K562 (cell line): ENCODE data around the gene FAM136A. TPM values are rescaled to one million over a fixed set of nuclear protein-coding genes. Genes with fewer than 3 reads are reported as not detected.

Source experiments
- ATAC-seq: fragments of 200-7000 bp; cut with Tn5 transposase; 3 replicates; pipeline ENCODE4 v1.9.1; 2020; ENCODE audit warnings: moderate library complexity
- BruUV-seq: library from RNA; stranded (reverse); fragments of 400-500 nt; replicated peaks from 2 replicates; lab custom pipeline; 2021; lab: Mats Ljungman, UMichigan
- CTCF ChIA-PET: fragments of 300-600 bp; formaldehyde crosslinking; extraction: SDS; loops from one replicate; lab custom pipeline; 2021; ENCODE audit warnings: low intra/inter-chr PET ratio; lab: Yijun Ruan, JAX
- POLR2A ChIA-PET: fragments of 300-600, 350-650 bp; sonication (Branson Sonifier 250); formaldehyde crosslinking; extraction: SDS; loops from one replicate; lab custom pipeline; 2021; ENCODE audit warnings: antibody characterized with exemption, inconsistent platforms; lab: Yijun Ruan, JAX
- DNase-seq, 4 experiments: peaks; one replicate each; pipeline versions ENCODE4 v3.0.0 to v3.0.0-alpha.2; 2011 to 2018; ENCODE audit warnings: low spot score in 3 of 4, mixed read lengths in 3 of 4; ENCODE audit errors: extremely low read depth in 1 of 4
- FAIRE-seq: peaks from 2 replicates; lab custom pipeline; 2011; peaks lifted over from hg19 to GRCh38; lab: Jason Lieb, UNC
- H2AFZ ChIP-seq: 2 replicates; pipeline ENCODE4 v1.6.0; 2011; ENCODE audit warnings: low read depth, low read length, control low read depth, inconsistent platforms
- H3K27ac ChIP-seq: fragments of 200-600 bp; 3 replicates; pipeline ENCODE4 v1.8.0; 2011; ENCODE audit warnings: low read depth, mild to moderate bottlenecking, control low read depth, inconsistent platforms, low read length, moderate library complexity, mixed read lengths; ENCODE audit errors: extremely low read depth
- H3K27me3 ChIP-seq, 2 experiments: fragments of 300-600 bp in 1 of 2; 2 replicates in 1 of 2; 3 replicates in 1 of 2; pipeline versions ENCODE4 v1.6.0 to v1.8.0; 2011; ENCODE audit warnings: inconsistent platforms in 2 of 2, low read length in 2 of 2, mild to moderate bottlenecking in 1 of 2, mixed read lengths in 1 of 2, moderate library complexity in 1 of 2; ENCODE audit not compliant: control insufficient read depth in 2 of 2, insufficient read depth in 2 of 2
- H3K36me3 ChIP-seq: fragments of 300-600 bp; 3 replicates; pipeline ENCODE4 v1.8.0; 2011; ENCODE audit warnings: mild to moderate bottlenecking, low read length, inconsistent platforms; ENCODE audit not compliant: control insufficient read depth, insufficient read depth
- H3K4me1 ChIP-seq, 2 experiments: fragments of 200-600 bp in 1 of 2; replicated peaks in 1 of 2; 2 replicates in 1 of 2; 3 replicates in 1 of 2; pipeline versions ENCODE4 v1.5.1 to v1.8.0; 2011; ENCODE audit warnings: inconsistent platforms in 2 of 2, low read length in 2 of 2, mild to moderate bottlenecking in 1 of 2, mixed read lengths in 1 of 2, moderate library complexity in 1 of 2; ENCODE audit not compliant: control insufficient read depth in 2 of 2, insufficient read depth in 2 of 2
- H3K4me2 ChIP-seq: 2 replicates; pipeline ENCODE4 v1.6.1; 2011; ENCODE audit warnings: low read length, control low read depth, inconsistent platforms, mixed read lengths; ENCODE audit not compliant: insufficient read depth
- H3K4me3 ChIP-seq: fragments of 200-600 bp; sonication (generic), shearing (Covaris generic); 2 replicates; pipeline ENCODE4 v1.5.1; 2016; ENCODE audit warnings: control low read depth, inconsistent platforms
- H3K79me2 ChIP-seq: fragments of 200-600 bp; 3 replicates; pipeline ENCODE4 v1.8.0; 2011; ENCODE audit warnings: low read length, inconsistent platforms; ENCODE audit not compliant: control insufficient read depth, insufficient read depth
- H3K9ac ChIP-seq, 2 experiments: 2 replicates each; pipeline versions ENCODE4 v1.6.0 to v1.6.1; 2011; ENCODE audit warnings: low read depth in 2 of 2, low read length in 2 of 2, control low read depth in 1 of 2, inconsistent platforms in 1 of 2, mild to moderate bottlenecking in 1 of 2, mixed read lengths in 1 of 2; ENCODE audit not compliant: insufficient read depth in 1 of 2
- H3K9me1 ChIP-seq: one replicate; pipeline ENCODE4 v1.6.0; 2011; ENCODE audit warnings: inconsistent platforms, mild to moderate bottlenecking, low read length, moderate library complexity; ENCODE audit not compliant: control insufficient read depth, insufficient read depth
- H3K9me3 ChIP-seq: replicated peaks from 2 replicates; pipeline ENCODE4 v1.5.1; 2011; ENCODE audit warnings: low read depth, low read length, inconsistent platforms; ENCODE audit not compliant: control insufficient read depth, insufficient read depth
- H4K20me1 ChIP-seq: replicated peaks from 2 replicates; pipeline ENCODE4 v1.6.1; 2011; ENCODE audit warnings: low read length, inconsistent platforms, mixed read lengths; ENCODE audit not compliant: control insufficient read depth, insufficient read depth
- HNRNPL ChIP-seq: fragments of 200-400 bp; formaldehyde crosslinking; IDR thresholded peaks from 2 replicates; pipeline ENCODE4 v1.6.1; 2017; ENCODE audit warnings: low read depth, mild to moderate bottlenecking, low read length
- LEF1 ChIP-seq: fragments of 450-650 bp; IDR thresholded peaks from 2 replicates; pipeline ENCODE4 v1.6.1; 2016; ENCODE audit warnings: mild to moderate bottlenecking
- MGA ChIP-seq: fragments of 450-650 bp; IDR thresholded peaks from 2 replicates; pipeline ENCODE4 v1.6.1; 2016; ENCODE audit warnings: mild to moderate bottlenecking, moderate library complexity
- RBM17 ChIP-seq: fragments of 200-400 bp; formaldehyde crosslinking; IDR thresholded peaks from 2 replicates; pipeline ENCODE4 v1.6.1; 2017; ENCODE audit warnings: low read depth, mild to moderate bottlenecking, low read length, borderline replicate concordance
- RHOXF2B ChIP-seq: fragments of 250-450 bp; sonication (Bioruptor Pico); conservative IDR thresholded peaks from 2 replicates; pipeline ENCODE4 v1.5.1; 2021
- SOX6 ChIP-seq: fragments of 450-650 bp; IDR thresholded peaks from 2 replicates; pipeline ENCODE4 v1.6.1; 2014; ENCODE audit warnings: mild to moderate bottlenecking
- USF1 ChIP-seq: sonication (generic); formaldehyde crosslinking; IDR thresholded peaks from 2 replicates; pipeline ENCODE4 v1.9.0; 2022; ENCODE audit warnings: mild to moderate bottlenecking, missing genetic modification reagents
- YY1 ChIP-seq, 3 experiments: IDR thresholded peaks; 2 replicates each; pipeline ENCODE4 v1.6.1; 2011; ENCODE audit warnings: low read length in 2 of 3, mild to moderate bottlenecking in 2 of 3, moderate library complexity in 2 of 3, borderline replicate concordance in 1 of 3, control low read depth in 1 of 3, low read depth in 1 of 3; ENCODE audit not compliant: insufficient read depth in 3 of 3, insufficient replicate concordance in 2 of 3, control insufficient read depth in 1 of 3, insufficient read length in 1 of 3; ENCODE audit errors: extremely low read depth in 1 of 3
- WGBS: fragments of 100-300 bp; shearing (Covaris generic); methylation state at CpG from one replicate; pipeline ENCODE4 v1.1.6; 2016; ENCODE audit warnings: low coverage, mixed read lengths; ENCODE audit not compliant: insufficient coverage; ENCODE audit errors: missing lambda C conversion rate; 5-methylcytosine and 5-hydroxymethylcytosine counted together
- in situ Hi-C: fragments of 300-500 bp; cut with MboI; formaldehyde crosslinking; loops from 4 replicates; pipeline ENCODE4 v1.15.0; 2018; ENCODE audit warnings: inconsistent platforms, mixed read lengths
- intact Hi-C: fragments of 100-400 bp; cut with micrococcal nuclease; formaldehyde crosslinking; loops from 2 replicates; pipeline ENCODE4 v1.14.2; 2022
- polyA plus RNA-seq, 8 experiments: library from polyadenylated mRNA; depleted of rRNA in 4 of 8; stranded (reverse) in 5 of 8; unstranded in 3 of 8; fragments of >200 nt; fragmentation: Nextera tagmentation in 2 of 8; fragmentation: Illumina TruSeq in 1 of 8; extraction: Ambion mirVana in 2 of 8; extraction: Trizol in 1 of 8; gene quantifications; 2 replicates each; pipeline versions ENCODE4 v1.2.1 to v1.2.3, GENCODE V29; 2011 to 2014; ENCODE audit warnings: inconsistent platforms in 1 of 8, missing spikeins in 1 of 8
- total RNA-seq, 7 experiments: library from RNA; depleted of rRNA in 6 of 7; stranded (reverse); fragments of >200 nt in 6 of 7; fragmentation: Illumina TruSeq in 2 of 7; extraction: Trizol in 2 of 7; gene quantifications; 2 replicates each; pipeline versions ENCODE4 v1.2.1 to v1.2.3, GENCODE V29; 2011 to 2021; ENCODE audit warnings: low replicate concordance in 1 of 7

FAM136A gene
- total and polyA plus RNA-seq, 9 of the 15 experiments (the other 6 are each of a cell fraction or from before 2014, with no cell fraction given) = 89.0 to 151 (median 104) TPM

DNA sequence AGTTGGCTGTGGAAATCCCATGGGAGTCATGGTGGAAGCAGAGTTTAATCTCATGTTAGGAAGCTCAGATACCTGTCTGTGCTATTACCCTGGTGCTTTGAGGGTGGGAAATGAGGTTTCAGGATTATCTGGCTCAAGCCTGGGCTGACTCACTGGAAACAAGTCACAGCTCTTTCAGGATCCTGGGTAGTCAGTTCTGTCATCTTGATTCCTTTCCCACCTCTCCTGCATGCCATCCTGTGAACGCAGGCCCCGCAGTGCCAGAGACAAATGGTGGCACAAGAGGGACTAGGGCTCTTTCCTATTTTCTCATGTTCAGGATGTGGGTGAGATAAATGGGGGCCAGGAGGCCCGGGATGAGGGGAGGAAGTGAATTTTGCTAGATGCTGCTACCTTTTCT, 3.7 kb upstream of the FAM136A start:
- intact Hi-C loops = loop anchor here (10.0 kb wide), 3 partner anchors 309 to 639 kb away; no protein-coding TSS in a partner anchor
- Histone ChIP-seq H3K9ac (no peak overlapping the region), H3K4me3 (no peak overlapping the region), H3K27ac (no peak overlapping the region), H4K20me1 (no peaks in the 10 kb centered on the region), H3K27me3 (peaks cover 4 to 8% of the 10 kb centered on the region in 2 experiments; a peak in 3 of 5 replicates), H3K9me3 (no peaks in the 10 kb centered on the region; the same call in 1 of the 2 replicates), H3K4me1 (peaks cover 5 to 14% of the 10 kb centered on the region in 2 experiments; a peak in 4 of 5 replicates), H2AFZ (no peak overlapping the region), H3K79me2 (peaks cover 14% of the 10 kb centered on the region), H3K9me1 (no peaks in the 10 kb centered on the region), H3K36me3 (peaks cover 7% of the 10 kb centered on the region), H3K4me2 (no peak overlapping the region)
- DNase-seq (no peak), FAIRE-seq (no peak), ATAC-seq (no peak)
- no TSS peak for BruUV-seq
- in situ Hi-C loops = loop anchor here (10.0 to 25.0 kb wide), 2 partner anchors 391 to 482 kb away; partner anchors contain the start of genes FIGLA and MXD1
- POLR2A ChIA-PET = interaction anchor here (0.6 kb wide), 1 partner anchor 319 kb away, joined by 3 read pairs; no protein-coding TSS in a partner anchor
- CTCF ChIA-PET = interaction anchor here (0.7 kb wide), 2 partner anchors 212 to 478 kb away, joined by 4 read pairs; no protein-coding TSS in a partner anchor
- 10% methylated on average over 3 of the region's 3 CpGs for WGBS
- TF ChIP-seq HNRNPL (no peak), MGA (no peak), LEF1 (no peak), RBM17 (no peak), USF1 (CRISPR knock-in tag) (no peak), SOX6 (no peak), YY1 (IDR thresholded peaks at IDR 0.05; ENCODE audit: borderline replicate concordance in 1 of 3, control insufficient read depth in 1 of 3, extremely low read depth in 1 of 3, insufficient read depth in 3 of 3, insufficient read length in 1 of 3, insufficient replicate concordance in 2 of 3, low read depth in 1 of 3, low read length in 2 of 3) (no peak), RHOXF2B (CRISPR knock-in tag) (no peak)
